ENCODE results near the gene UBE2I.

DNA sequence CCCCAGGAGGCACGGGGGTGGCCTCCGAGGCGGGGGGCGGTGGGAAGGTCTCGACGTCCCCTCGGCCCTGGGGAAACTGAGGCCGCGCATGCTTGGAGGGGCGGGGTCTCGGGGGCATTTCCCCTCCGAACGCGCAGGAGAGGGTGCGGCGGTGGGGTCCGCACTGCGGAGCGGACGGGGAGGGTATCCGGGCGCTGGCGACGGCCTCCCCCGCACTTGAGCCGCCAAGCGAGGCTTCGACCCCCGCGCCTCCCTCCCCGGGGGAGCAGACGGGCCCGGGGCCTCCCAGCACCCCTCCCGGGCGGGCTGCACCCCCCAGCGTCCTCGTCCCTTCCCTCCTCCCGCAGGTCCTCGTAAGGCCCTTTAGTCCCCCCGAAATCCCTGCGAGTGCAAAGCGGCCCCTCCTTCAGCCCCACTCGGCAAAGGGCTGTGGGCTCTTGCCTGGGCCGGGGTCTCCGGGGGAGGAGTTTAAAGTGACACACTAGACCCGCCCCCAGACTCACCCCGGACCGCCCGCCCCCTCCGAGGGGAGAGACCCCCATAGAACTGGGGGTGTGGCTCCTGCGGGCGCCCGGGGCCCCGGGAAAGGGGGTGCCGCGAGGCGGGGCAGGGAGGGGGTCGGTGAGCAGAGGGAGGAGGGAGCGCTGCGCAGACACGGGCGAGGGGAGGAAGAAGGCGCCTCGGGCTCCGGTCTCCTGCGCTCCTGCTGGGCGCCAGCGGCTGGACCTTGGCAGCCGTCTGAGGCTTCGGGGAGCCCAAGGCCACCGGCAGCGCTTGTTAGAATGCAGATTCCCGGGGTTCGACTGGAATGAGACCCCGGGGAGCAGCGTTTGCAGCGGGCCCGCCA lies 24.6 kb downstream of the UBE2I start:
- TF ChIP-seq, protein P1, sequence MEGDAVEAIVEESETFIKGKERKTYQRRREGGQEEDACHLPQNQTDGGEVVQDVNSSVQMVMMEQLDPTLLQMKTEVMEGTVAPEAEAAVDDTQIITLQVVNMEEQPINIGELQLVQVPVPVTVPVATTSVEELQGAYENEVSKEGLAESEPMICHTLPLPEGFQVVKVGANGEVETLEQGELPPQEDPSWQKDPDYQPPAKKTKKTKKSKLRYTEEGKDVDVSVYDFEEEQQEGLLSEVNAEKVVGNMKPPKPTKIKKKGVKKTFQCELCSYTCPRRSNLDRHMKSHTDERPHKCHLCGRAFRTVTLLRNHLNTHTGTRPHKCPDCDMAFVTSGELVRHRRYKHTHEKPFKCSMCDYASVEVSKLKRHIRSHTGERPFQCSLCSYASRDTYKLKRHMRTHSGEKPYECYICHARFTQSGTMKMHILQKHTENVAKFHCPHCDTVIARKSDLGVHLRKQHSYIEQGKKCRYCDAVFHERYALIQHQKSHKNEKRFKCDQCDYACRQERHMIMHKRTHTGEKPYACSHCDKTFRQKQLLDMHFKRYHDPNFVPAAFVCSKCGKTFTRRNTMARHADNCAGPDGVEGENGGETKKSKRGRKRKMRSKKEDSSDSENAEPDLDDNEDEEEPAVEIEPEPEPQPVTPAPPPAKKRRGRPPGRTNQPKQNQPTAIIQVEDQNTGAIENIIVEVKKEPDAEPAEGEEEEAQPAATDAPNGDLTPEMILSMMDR (IDR thresholded peaks at IDR 0.05): no peak
- TF ChIP-seq SMC3 (IDR thresholded peaks at IDR 0.05): no peak
- no peak for TF ChIP-seq CBX8 (IDR thresholded peaks at IDR 0.05)
- TF ChIP-seq POLR2A (IDR thresholded peaks at IDR 0.05; ENCODE audit: low read length): no peak
- TF ChIP-seq, protein P2, sequence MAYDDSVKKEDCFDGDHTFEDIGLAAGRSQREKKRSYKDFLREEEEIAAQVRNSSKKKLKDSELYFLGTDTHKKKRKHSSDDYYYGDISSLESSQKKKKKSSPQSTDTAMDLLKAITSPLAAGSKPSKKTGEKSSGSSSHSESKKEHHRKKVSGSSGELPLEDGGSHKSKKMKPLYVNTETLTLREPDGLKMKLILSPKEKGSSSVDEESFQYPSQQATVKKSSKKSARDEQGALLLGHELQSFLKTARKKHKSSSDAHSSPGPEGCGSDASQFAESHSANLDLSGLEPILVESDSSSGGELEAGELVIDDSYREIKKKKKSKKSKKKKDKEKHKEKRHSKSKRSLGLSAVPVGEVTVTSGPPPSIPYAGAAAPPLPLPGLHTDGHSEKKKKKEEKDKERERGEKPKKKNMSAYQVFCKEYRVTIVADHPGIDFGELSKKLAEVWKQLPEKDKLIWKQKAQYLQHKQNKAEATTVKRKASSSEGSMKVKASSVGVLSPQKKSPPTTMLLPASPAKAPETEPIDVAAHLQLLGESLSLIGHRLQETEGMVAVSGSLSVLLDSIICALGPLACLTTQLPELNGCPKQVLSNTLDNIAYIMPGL (CRISPR knock-in tag; IDR thresholded peaks at IDR 0.05; ENCODE audit: borderline replicate concordance): no peak
